ENCODE data around the gene ADTRP.

The ADTRP gene

DNA sequence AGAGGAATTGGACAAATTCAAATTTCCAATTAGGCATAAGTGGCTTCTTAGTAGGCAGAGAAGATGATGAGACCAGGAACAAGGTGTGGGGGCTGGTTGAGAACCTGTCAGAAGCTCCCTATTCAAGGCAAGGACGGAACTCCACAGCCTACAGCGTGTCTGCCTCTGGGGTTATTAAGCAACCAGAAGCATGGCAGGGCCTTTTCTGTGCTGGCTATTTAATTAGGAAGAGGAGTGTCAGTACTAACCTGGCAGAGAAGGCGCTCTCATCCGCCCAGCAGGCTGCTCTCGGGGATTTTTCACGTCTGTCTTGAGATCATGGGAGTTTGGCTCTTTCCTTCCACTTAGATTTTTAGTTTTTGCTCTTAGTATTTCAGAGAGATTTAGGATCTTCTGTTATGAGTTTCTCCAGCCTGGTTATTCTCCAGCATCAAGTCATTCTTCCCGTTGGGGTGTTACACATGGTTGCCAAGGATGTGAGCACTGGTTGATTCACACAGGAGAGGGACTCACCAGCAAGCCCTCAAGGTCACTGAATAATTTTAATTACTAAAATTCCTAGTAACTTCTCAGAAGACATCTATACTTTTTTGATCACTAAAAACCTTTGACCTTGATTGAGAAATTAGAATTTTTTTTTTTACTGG, 23.9 kb downstream of the ADTRP start:
- no peak for DNase-seq

GRCh38 chr6:11753798-11754197, 24.8 kb downstream of the ADTRP start:
- DNase-seq = no peak

- DNase-seq = no peak
Measured at GRCh38 chr6:11752360-11752759, 26.2 kb downstream of the ADTRP start.

- DNase-seq = no peak
Measured at GRCh38 chr6:11750682-11751081, 27.9 kb downstream of the ADTRP start.

DNA sequence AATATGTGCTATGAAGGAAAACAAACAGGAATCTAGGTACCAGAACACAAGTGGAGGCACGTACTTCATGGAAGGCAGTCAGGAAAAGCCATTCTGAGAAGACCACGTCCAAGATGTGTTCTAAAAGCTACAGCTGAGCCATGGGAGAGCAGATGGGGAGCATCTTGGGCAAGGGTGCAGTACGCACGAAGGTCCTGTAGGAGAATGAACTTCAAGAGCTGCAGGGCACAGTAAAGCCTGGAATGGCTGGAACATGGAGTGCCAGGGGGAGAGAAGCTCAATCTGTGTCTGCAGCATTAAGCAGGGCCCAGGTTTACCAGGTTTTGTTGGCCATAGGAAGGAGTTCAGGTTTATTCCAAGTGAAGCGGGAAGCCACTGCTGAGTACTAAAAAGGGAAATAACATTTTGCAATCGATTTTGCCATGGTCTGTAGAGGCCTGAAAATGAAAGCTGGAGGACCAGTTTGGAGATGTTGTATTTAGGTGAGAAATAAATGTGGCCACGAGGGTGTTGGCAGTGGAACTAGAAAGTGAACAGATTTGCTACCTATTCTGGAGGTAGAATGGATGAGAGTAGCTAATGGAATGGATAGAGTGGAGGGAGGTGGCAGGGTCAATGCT, 29.9 kb downstream of the ADTRP start:
- DNase-seq = no peak

DNA sequence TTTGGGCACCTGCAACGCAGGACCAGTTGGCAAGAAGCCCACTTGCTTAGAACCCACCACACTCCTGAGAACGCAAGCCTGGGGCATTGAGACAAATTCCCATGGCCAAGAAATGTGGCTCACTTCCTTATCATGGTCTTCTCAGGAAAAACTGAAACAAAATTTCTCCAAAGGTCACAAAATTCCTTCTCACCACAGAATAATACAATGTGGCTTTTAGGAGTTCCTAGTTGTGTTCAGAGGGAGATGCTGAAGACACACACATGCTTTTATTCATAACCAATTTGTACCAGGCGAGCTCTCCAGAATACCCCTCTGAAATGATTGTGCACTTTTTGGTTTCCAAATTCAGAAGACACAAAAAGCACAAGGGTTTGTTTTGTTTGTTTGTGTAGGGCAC, 31.6 kb downstream of the ADTRP start:
- no peak for DNase-seq

- DNase-seq = no peak
Measured at GRCh38 chr6:11744753-11745152, 33.9 kb downstream of the ADTRP start.

DNA sequence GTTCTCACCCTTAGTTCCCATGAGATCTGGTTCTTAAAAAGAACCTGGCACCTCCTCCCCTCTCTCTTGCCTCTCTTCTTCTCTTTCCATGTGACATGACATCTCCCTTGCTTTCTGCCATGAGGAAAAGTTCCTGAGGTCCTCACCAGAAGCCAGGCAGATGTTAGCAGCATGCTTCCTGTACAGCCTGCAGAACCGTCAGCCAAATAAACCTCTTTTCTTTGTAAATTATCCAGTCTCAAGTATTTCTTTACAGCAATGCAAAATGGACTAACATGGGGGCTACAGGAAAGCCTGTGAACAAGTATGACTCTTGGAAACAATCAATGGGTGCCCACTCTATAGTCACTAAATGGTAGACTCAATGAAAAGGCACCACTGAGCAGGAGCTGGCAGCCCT, 34.5 kb downstream of the ADTRP start:
- DNase-seq = no peak

- DNase-seq = no peak
Measured at GRCh38 chr6:11740875-11741274, 37.7 kb downstream of the ADTRP start.

- DNase-seq = no peak
Measured at GRCh38 chr6:11738661-11739375, 39.8 kb downstream of the ADTRP start.

GRCh38 chr6:11738234-11738633, 40.4 kb downstream of the ADTRP start:
- DNase-seq = no peak

- DNase-seq = no peak
Measured at GRCh38 chr6:11736601-11737000, 42.0 kb downstream of the ADTRP start.

DNA sequence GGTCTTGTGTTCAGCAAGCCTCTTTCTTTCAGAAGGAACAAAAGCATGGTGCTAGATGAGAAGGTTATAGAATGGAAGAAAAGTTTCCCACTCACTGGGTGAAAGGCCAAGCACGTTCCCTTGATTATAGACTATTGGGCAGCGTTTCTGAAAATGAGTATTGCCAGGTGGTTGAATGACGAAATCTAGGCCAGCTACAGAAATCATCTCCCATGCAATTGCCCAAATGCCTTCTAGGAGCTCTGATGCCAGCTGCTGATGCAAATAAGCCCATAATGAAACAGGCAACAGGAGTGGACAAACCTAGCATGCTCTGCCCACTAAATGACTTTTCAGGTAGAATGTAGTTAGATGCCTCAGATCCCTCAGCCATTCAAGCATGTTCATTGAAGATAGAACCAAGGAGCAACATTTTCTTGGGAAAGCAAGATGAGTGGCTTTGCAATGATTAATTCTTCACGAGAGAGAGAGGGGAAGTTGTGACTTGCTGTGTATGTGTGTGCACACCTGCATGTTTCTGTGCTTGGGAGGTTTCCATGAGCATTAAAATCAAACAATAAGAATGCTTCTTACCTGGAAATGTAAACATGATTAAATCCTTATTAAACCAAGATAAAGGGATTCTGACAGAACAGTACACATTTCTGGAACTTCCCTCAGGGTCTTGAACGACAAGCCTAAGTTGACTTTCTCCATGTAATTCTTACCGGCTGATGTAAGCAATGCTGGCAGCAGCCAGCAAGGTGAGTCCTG, 43.6 kb downstream of the ADTRP start:
- no peak for DNase-seq

- peak; percentile 78 for DNase-seq
Measured at GRCh38 chr6:11732036-11732631, 46.5 kb downstream of the ADTRP start.

DNA sequence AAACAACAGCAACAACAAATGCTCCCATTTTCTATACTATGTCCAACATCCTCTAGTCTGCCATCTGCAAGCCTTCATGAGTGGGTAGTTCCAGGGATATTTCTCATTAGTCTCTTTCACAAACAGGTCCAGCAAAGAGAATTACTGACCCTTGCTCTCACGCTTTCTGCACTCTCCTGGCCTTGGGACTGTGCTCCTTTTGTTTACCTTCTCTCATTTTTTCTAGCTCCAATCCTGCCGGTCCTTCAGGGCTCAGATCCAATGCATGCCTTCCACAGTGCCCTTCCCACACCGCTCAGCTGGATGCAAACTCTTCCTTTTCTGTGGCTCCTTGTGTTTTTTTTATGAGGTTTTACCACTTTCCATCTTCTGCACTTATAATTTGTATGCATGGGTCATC, 47.2 kb downstream of the ADTRP start:
- no peak for DNase-seq

GRCh38 chr6:11730641-11731040, 48.0 kb downstream of the ADTRP start:
- no peak for DNase-seq

DNA sequence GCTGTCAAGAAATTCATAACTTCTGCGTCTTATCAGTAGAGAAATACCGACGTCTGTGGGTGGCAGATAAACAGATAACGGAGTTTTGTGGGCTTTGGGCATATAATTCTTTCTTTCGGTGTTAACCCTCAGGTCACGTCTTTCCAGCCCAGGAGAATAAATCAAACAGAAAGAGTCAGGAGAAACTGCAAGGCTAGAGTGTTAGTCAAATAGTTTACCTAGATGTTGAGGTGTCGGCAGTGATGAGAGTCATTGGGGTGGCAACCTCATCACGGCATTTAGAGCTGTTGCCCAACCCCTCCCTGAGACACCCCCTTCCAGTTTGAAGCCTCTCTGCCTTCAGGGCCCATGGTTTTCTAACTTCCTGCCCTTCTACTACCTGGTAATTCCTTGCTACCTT, 49.5 kb downstream of the ADTRP start:
- DNase-seq = peak; percentile 66

- DNase-seq = no peak
Measured at GRCh38 chr6:11727998-11728961, 50.3 kb downstream of the ADTRP start.

- DNase-seq = no peak
Measured at GRCh38 chr6:11727346-11727997, 51.1 kb downstream of the ADTRP start.

- no peak for DNase-seq
Measured at GRCh38 chr6:11724286-11724685, 54.3 kb downstream of the ADTRP start.

Measured in activated CD8-positive, alpha-beta memory T cell treated with anti-CD3 and anti-CD28 coated beads, Interleukin-2, amount 50 U/mL, for 48 hours (primary cell).